HepG2 (cell line): ENCODE measurements around the gene VDAC1. TPM values are rescaled to one million over a fixed set of nuclear protein-coding genes. Genes with fewer than 3 reads are reported as not detected.

Experiments used
- ATAC-seq: fragments of 200-7000 bp; cut with Tn5 transposase; 3 replicates; pipeline ENCODE4 v1.9.1; 2020; ENCODE audit warnings: mild to moderate bottlenecking, moderate library complexity
- BruUV-seq: library from RNA; stranded (reverse); fragments of 400-500 nt; replicated peaks from 2 replicates; lab custom pipeline; 2021; lab: Mats Ljungman, UMichigan
- CTCF ChIA-PET: fragments of 300-600 bp; formaldehyde crosslinking; extraction: SDS; loops from one replicate; lab custom pipeline; 2021; ENCODE audit warnings: low total read pairs, inconsistent platforms, low intra/inter-chr PET ratio; lab: Yijun Ruan, JAX
- POLR2A ChIA-PET: fragments of 350-600 bp; sonication (Branson Sonifier 250); formaldehyde crosslinking; loops from one replicate; lab custom pipeline; 2020; ENCODE audit warnings: antibody characterized with exemption, inconsistent platforms; lab: Yijun Ruan, JAX
- DNase-seq: peaks from one replicate; pipeline ENCODE4 v3.0.0-alpha.2; 2015; ENCODE audit warnings: low spot score
- FAIRE-seq: peaks from 3 replicates; lab custom pipeline; 2011; peaks lifted over from hg19 to GRCh38; lab: Jason Lieb, UNC
- H2AFZ ChIP-seq: one replicate; pipeline ENCODE4 v1.6.1; 2011; ENCODE audit warnings: low read length, inconsistent platforms
- H3K27ac ChIP-seq: fragments of 300-600 bp; 3 replicates; pipeline ENCODE4 v1.8.0; 2011; ENCODE audit warnings: mixed run types, mild to moderate bottlenecking, mixed read lengths, low read length, inconsistent platforms; ENCODE audit not compliant: insufficient read depth; ENCODE audit errors: extremely low read length
- H3K27me3 ChIP-seq, 2 experiments: fragments of 200-600 bp in 1 of 2; 2 replicates in 1 of 2; 3 replicates in 1 of 2; pipeline versions ENCODE4 v1.6.0 to v1.8.0; 2011; ENCODE audit warnings: low read length in 2 of 2, mild to moderate bottlenecking in 2 of 2, moderate library complexity in 2 of 2, inconsistent platforms in 1 of 2; ENCODE audit not compliant: insufficient read depth in 2 of 2, control insufficient read depth in 1 of 2
- H3K36me3 ChIP-seq, 2 experiments: fragments of 200-600 bp in 1 of 2; replicated peaks in 1 of 2; 2 replicates in 1 of 2; 3 replicates in 1 of 2; pipeline versions ENCODE4 v1.5.1 to v1.8.0; 2011; ENCODE audit warnings: low read length in 2 of 2, inconsistent platforms in 1 of 2; ENCODE audit not compliant: insufficient read depth in 2 of 2, control insufficient read depth in 1 of 2
- H3K4me1 ChIP-seq: 2 replicates; pipeline ENCODE4 v1.5.1; 2012; ENCODE audit warnings: low read length, inconsistent platforms; ENCODE audit not compliant: insufficient read depth
- H3K4me2 ChIP-seq: 2 replicates; pipeline ENCODE4 v1.6.0; 2011; ENCODE audit warnings: low read depth, low read length, inconsistent platforms
- H3K4me3 ChIP-seq, 3 experiments: fragments of 200-600 bp in 1 of 3; sonication (generic), shearing (Covaris generic) in 1 of 3; replicated peaks in 1 of 3; 2 replicates each; pipeline ENCODE4 v1.5.1; 2011 to 2016; ENCODE audit warnings: low read length in 3 of 3, inconsistent platforms in 2 of 3, low read depth in 2 of 3, mild to moderate bottlenecking in 2 of 3, control low read depth in 1 of 3, mixed read lengths in 1 of 3; ENCODE audit not compliant: insufficient read depth in 1 of 3
- H3K79me2 ChIP-seq: one replicate; pipeline ENCODE4 v1.6.1; 2011; ENCODE audit warnings: low read length, inconsistent platforms; ENCODE audit not compliant: insufficient read depth
- H3K9ac ChIP-seq: 2 replicates; pipeline ENCODE4 v1.6.0; 2011; ENCODE audit warnings: mild to moderate bottlenecking, low read depth, low read length, inconsistent platforms; ENCODE audit not compliant: insufficient read depth
- H3K9me3 ChIP-seq: 2 replicates; pipeline ENCODE4 v1.5.1; 2012; ENCODE audit warnings: mild to moderate bottlenecking, low read length
- H4K20me1 ChIP-seq: 2 replicates; pipeline ENCODE4 v1.6.0; 2011; ENCODE audit warnings: inconsistent platforms, mild to moderate bottlenecking, low read length, moderate library complexity; ENCODE audit not compliant: insufficient read depth
- EP300 ChIP-seq, 3 experiments: sonication (generic) in 1 of 3; formaldehyde crosslinking in 1 of 3; IDR thresholded peaks; 2 replicates each; pipeline versions ENCODE4 v1.5.1 to v1.6.1; 2011 to 2020; ENCODE audit warnings: low read depth in 2 of 3, low read length in 2 of 3, borderline replicate concordance in 1 of 3, improper control_type of control experiment in 1 of 3, mild to moderate bottlenecking in 1 of 3, missing genetic modification reagents in 1 of 3, moderate library complexity in 1 of 3
- HNF4A ChIP-seq: sonication (generic); formaldehyde crosslinking; IDR thresholded peaks from 2 replicates; pipeline ENCODE4 v1.4.0; 2020; ENCODE audit warnings: missing genetic modification reagents
- NFATC3 ChIP-seq: sonication (generic); formaldehyde crosslinking; IDR thresholded peaks from 2 replicates; pipeline ENCODE4 v1.5.1; 2020; ENCODE audit warnings: mild to moderate bottlenecking, missing genetic modification reagents
- PHF20 ChIP-seq: sonication (generic); formaldehyde crosslinking; IDR thresholded peaks from 2 replicates; pipeline ENCODE4 v1.5.0; 2020; ENCODE audit warnings: mild to moderate bottlenecking, missing genetic modification reagents
- PPARG ChIP-seq: conservative IDR thresholded peaks from 2 replicates; pipeline ENCODE4 v1.6.1; 2016; ENCODE audit warnings: missing biosample characterization, missing genetic modification reagents
- SCMH1 ChIP-seq: sonication (generic); formaldehyde crosslinking; IDR thresholded peaks from 2 replicates; pipeline ENCODE4 v1.9.0; 2021; ENCODE audit warnings: missing genetic modification reagents, mild to moderate bottlenecking, borderline replicate concordance
- ZNF792 ChIP-seq: IDR thresholded peaks from 2 replicates; pipeline ENCODE4 v1.6.1; 2016
- WGBS: methylation state at CpG from one replicate; pipeline ENCODE4 v1.1.6; 2017; ENCODE audit warnings: low lambda C conversion rate; 5-methylcytosine and 5-hydroxymethylcytosine counted together
- in situ Hi-C: cut with HindIII; loops from 2 replicates; pipeline ENCODE4 v1.10.0; 2017; ENCODE audit warnings: low pct_unique_long_range_greater_than_20kb; ENCODE audit not compliant: extremely low pct_ligation_motif_present
- intact Hi-C: fragments of 100-400 bp; cut with micrococcal nuclease; formaldehyde crosslinking; loops from one replicate; pipeline ENCODE4 v1.10.0; 2022; ENCODE audit not compliant: unreplicated experiment
- polyA plus RNA-seq, 8 experiments: library from polyadenylated mRNA; depleted of rRNA in 3 of 8; stranded (reverse) in 7 of 8; unstranded in 1 of 8; fragments of >200 nt; fragmentation: Illumina TruSeq in 4 of 8; extraction: Trizol in 4 of 8; gene quantifications; 2 replicates each; pipeline versions ENCODE4 v1.2.1 to v1.2.3, GENCODE V29; 2011 to 2016; ENCODE audit warnings: low read depth in 4 of 8, missing spikeins in 1 of 8, mixed read lengths in 1 of 8; ENCODE audit not compliant: insufficient read depth in 1 of 8
- total RNA-seq, 5 experiments: library from RNA; depleted of rRNA; stranded (reverse); fragments of >200 nt; fragmentation: Illumina TruSeq; extraction: Trizol; gene quantifications; 2 replicates each; pipeline ENCODE4 v1.2.3, GENCODE V29; 2016; ENCODE audit warnings: low read depth in 1 of 5
- TF ChIP-seq, protein P1 (sequence below): sonication (generic); formaldehyde crosslinking; IDR thresholded peaks from 2 replicates; pipeline ENCODE4 v1.4.0; 2020; ENCODE audit warnings: missing genetic modification reagents
- TF ChIP-seq, protein P2 (sequence below): sonication (generic); formaldehyde crosslinking; IDR thresholded peaks from 2 replicates; pipeline ENCODE4 v1.4.0; 2020; ENCODE audit warnings: missing genetic modification reagents, borderline replicate concordance

Gene VDAC1
- total and polyA plus RNA-seq, 2 of the 13 experiments (the other 11 are each of a cell fraction or from before 2014, with no cell fraction given) = 112 to 380 TPM

DNA sequence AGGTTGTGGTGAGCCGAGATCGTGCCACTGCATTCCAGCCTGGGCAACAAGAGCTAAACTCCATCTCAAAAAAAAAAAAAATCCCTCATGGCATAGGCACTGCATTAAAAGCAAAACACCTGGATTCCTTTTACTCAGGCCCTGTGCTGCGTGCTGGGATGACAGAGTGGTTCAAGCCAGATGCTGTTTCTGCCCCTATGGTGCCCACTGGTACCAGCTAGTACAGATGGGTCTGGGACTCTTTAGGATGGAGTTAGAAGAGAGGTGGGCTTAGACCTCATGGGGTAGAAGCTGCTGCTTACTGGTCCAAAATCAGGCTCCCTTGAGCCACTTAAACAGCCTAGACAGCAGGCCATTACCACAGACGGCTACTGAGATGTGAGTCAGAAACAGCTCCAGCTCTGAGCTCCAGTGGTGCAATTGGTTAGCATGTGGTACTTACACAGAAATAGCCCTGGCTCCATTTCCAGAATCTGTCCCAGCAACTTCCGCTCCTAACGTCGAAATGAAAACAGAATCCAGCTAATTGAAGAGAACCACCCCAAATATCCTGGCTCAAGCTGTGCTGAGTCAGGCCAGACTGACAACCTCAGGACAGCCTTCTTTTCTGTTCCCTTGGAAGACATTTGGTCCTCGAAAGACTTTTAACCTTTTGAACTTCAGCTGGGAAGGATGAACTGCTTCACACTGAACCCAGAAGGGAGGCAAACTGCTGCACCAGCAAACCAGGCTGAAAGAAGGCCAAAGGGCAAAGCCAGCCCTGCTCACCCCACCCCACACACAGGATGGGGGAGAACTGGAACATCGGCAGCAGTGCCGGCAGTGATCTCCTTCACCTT is 51.8 kb downstream of the VDAC1 start:
- Histone ChIP-seq H3K27ac (no peak overlapping the region), H3K4me2 (peak overlapping the region; percentile 18), H3K4me3 (0 out of 6 replicates have a peak overlapping the region, but pooled peaks of 1 of the 3 experiments have one; percentile 1), H3K9me3 (no peaks in the 10 kb centered on the region), H2AFZ (no peak overlapping the region), H3K27me3 (no peaks in the 10 kb centered on the region), H4K20me1 (no peaks in the 10 kb centered on the region), H3K4me1 (peaks cover 11% of the 10 kb centered on the region), H3K9ac (no peak overlapping the region)
- ChIA-PET CTCF (no interaction called here), POLR2A (no interaction called here)
- WGBS = 80% methylated on average over 7 of the region's 10 CpGs
- in situ Hi-C loops = no loop called here
- DNase-seq (no peak), ATAC-seq (peak; percentile 77), FAIRE-seq (peak; percentile 39)
- TF ChIP-seq, protein P1, sequence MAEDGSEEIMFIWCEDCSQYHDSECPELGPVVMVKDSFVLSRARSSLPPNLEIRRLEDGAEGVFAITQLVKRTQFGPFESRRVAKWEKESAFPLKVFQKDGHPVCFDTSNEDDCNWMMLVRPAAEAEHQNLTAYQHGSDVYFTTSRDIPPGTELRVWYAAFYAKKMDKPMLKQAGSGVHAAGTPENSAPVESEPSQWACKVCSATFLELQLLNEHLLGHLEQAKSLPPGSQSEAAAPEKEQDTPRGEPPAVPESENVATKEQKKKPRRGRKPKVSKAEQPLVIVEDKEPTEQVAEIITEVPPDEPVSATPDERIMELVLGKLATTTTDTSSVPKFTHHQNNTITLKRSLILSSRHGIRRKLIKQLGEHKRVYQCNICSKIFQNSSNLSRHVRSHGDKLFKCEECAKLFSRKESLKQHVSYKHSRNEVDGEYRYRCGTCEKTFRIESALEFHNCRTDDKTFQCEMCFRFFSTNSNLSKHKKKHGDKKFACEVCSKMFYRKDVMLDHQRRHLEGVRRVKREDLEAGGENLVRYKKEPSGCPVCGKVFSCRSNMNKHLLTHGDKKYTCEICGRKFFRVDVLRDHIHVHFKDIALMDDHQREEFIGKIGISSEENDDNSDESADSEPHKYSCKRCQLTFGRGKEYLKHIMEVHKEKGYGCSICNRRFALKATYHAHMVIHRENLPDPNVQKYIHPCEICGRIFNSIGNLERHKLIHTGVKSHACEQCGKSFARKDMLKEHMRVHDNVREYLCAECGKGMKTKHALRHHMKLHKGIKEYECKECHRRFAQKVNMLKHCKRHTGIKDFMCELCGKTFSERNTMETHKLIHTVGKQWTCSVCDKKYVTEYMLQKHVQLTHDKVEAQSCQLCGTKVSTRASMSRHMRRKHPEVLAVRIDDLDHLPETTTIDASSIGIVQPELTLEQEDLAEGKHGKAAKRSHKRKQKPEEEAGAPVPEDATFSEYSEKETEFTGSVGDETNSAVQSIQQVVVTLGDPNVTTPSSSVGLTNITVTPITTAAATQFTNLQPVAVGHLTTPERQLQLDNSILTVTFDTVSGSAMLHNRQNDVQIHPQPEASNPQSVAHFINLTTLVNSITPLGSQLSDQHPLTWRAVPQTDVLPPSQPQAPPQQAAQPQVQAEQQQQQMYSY = no peak
- TF ChIP-seq PHF20 (CRISPR knock-in tag) (no peak), EP300 (IDR thresholded peaks at IDR 0.05; ENCODE audit: low read depth in 2 of 2, low read length in 2 of 2) (no peak), EP300 (CRISPR knock-in tag; IDR thresholded peaks at IDR 0.05; ENCODE audit: borderline replicate concordance) (no peak), HNF4A (CRISPR knock-in tag) (0 out of 2 replicates have a peak, but pooled peaks have one; percentile 22), NFATC3 (no peak), ZNF792 (CRISPR knock-in tag) (no peak), PPARG (CRISPR knock-in tag) (peak; percentile 70; the same call in 1 of the 2 replicates), SCMH1 (CRISPR knock-in tag) (no peak)
- TF ChIP-seq, protein P2, sequence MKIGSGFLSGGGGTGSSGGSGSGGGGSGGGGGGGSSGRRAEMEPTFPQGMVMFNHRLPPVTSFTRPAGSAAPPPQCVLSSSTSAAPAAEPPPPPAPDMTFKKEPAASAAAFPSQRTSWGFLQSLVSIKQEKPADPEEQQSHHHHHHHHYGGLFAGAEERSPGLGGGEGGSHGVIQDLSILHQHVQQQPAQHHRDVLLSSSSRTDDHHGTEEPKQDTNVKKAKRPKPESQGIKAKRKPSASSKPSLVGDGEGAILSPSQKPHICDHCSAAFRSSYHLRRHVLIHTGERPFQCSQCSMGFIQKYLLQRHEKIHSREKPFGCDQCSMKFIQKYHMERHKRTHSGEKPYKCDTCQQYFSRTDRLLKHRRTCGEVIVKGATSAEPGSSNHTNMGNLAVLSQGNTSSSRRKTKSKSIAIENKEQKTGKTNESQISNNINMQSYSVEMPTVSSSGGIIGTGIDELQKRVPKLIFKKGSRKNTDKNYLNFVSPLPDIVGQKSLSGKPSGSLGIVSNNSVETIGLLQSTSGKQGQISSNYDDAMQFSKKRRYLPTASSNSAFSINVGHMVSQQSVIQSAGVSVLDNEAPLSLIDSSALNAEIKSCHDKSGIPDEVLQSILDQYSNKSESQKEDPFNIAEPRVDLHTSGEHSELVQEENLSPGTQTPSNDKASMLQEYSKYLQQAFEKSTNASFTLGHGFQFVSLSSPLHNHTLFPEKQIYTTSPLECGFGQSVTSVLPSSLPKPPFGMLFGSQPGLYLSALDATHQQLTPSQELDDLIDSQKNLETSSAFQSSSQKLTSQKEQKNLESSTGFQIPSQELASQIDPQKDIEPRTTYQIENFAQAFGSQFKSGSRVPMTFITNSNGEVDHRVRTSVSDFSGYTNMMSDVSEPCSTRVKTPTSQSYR (CRISPR knock-in tag) = no peak
- TF ChIP-seq, all 625 proteins: peak for 2
- no peaks in the 10 kb centered on the region for H3K79me2 ChIP-seq
- BruUV-seq = no TSS peak
- intact Hi-C loops = no loop called here
- peaks cover 2 to 21% of the 10 kb centered on the region in 2 experiments; a peak in 4 of 5 replicates for H3K36me3 ChIP-seq
